Astrocyte of the hippocampus (primary cell): ENCODE measurements around the gene TRIM24.
"Not testable (repeated sequence)": the region's sequence is repeated elsewhere in the genome, so short reads cannot be mapped to it uniquely, and the experiment has no call there.

Experiments used
- DNase-seq: peaks from one replicate; pipeline ENCODE4 v3.0.0; 2011; ENCODE audit warnings: low read depth, low spot score

TRIM24 gene

GRCh38 chr7:138493535-138493934 lies 33.5 kb downstream of the TRIM24 start:
- DNase-seq: no peak

GRCh38 chr7:138495485-138495884 lies 35.4 kb downstream of the TRIM24 start:
- no peak for DNase-seq

GRCh38 chr7:138499340-138499739 lies 39.3 kb downstream of the TRIM24 start:
- DNase-seq: no peak

DNA sequence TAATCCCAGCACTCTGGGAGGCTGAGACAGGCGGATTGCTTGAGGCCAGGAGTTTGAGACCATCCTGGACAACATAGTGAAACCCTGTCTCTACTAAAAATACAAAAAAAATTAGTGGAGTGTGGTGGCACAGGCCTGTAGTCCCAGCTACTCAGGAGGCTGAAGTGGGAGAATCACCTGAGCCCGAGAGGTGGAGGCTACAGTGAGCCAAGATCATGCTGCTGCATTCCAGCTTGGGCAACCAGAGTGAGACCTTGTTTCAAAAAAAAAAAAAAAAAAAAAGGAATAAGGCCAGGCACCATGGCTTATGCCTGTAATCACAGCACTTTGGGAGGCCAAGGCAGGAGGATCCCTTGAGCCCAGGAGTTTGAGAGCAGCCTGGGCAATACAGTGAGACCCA lies 40.2 kb downstream of the TRIM24 start:
- not testable (repeated sequence) for DNase-seq

GRCh38 chr7:138500892-138501291 lies 40.8 kb downstream of the TRIM24 start:
- no peak for DNase-seq

DNA sequence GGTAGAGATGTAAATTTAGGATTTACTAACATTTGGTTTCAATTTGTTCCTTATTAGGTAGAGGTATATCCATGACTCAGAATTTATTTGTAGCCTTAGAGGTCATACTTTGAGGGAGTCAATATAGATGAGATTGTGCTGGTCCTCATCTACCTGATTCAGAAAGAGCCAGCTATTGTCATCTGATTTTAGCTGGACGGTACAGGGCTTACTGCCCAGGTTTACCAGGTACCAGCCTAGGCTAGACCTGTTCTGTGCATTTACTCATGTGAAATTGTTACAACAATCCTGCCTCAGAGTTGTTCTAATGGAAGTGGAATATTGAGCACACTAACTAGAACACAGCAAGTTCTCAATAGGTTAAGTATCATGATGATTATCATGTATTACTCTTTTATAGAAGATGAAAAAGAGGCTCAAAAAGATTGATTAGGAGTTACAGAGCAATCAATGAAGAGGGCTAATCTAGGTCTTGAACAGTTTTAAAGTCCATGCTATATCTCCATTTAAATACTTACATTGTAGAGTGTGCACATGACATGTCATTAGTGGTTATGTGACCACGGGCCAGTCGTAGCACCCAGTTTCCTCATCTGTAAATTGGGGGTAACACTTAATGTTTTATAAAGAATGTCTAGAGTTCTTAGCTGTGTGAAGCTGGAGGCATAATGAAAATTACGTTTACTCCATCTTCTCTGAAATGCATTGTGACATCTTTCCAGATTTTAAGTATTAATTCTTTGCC lies 42.1 kb downstream of the TRIM24 start:
- no peak for DNase-seq

DNA sequence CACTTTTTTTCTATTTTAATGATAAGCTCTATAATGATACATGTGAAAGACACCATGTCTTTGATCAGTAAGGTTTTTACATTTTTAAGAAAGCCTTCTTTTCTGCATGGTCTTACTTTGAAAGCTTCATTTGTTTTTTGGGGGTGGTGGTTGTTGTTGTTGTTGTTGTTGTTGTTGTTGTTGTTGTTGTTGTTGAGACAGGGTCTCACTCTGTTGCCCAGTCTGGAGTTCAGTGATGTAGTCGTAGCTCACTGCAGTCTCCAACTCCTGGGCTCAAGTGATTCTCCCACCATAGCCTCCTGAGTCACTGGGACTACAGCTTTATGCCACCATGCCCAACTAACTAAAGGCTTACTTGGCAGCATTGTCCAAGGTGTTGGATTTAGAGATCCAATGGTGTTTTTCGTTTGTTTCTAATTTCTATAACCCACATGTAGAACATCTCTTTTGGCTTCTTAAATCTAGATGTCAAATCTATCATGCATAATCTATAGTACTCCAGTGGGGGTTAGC lies 45.4 kb downstream of the TRIM24 start:
- DNase-seq: no peak

DNA sequence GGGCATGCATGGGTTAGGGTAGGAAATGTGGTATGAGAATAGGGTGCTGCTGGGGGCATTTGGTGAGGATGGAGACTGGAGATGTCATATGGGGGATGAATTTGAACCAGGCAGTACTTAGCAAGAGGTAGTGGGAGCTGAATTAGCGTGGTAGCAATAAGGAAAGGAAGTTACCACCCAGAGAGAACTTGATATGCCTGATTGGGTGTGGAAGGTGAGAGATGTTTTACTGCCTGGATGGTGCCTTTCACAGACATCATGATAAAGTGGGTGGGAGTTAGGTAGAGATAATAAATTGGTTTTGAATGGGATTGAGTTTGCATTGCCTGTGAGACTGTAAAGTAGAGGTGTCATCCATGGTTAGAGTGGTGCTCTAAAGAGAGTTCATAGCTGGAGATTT lies 46.7 kb downstream of the TRIM24 start:
- DNase-seq: no peak

DNA sequence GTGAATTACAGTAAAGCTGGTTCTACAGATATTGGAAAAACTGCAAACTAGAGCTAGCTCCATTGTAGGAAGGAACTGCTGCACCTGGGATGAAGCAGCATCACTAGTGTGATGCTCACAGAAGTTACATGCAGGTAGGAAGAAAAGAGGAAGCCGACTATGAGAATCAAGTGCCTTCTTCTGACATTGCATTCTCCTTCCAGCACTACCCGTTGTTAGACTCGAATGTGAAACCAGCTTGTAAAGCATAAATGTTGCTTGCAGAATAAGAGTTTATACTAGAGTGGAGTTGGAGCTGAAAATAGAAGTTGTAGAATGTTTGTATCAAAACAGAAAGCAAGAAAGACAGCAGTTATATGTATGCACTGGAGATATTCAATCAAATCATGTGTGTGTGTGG lies 49.9 kb downstream of the TRIM24 start:
- DNase-seq: no peak

DNA sequence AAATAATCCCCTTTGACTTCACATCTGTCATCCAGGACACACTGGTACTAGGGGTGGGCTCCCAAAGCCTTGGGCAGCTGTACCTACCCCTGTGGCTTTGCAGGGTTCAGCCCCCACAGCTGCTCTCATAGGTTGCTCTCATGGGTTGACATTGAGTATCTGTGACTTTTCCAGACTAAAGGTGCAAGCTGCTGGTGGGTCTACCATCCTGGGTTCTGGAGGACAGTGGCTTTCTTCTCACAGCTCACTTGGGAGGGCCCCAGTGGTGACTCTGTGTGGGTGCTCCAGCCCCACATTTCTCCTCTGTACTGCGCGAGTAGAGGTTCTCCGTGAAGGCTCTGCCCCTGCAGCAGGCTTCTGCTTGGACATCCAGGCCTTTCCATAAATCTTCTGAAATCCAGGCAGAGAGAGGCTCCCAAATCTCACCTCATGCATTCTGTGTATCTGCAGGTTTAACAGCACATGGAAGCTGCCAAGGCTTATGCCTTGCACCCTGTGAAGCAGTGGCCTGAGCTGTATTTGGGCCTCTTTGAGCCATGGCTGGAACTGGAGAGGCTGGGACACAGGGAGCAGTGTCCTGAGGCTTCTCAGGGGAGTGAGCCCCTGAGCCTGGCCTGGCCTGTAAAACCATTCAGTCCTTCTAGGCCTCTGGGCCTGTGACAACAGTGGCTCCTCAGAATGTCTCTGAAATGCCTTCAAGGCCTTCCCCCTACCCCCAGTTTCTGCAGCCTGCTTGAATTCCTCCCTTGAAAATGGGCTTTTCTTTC lies 52.2 kb downstream of the TRIM24 start:
- DNase-seq: no peak

- DNase-seq: no peak
These were observed 52.8 kb downstream of the TRIM24 start for GRCh38 chr7:138512885-138513284.

GRCh38 chr7:138513344-138513871 lies 53.3 kb downstream of the TRIM24 start:
- no peak for DNase-seq

DNA sequence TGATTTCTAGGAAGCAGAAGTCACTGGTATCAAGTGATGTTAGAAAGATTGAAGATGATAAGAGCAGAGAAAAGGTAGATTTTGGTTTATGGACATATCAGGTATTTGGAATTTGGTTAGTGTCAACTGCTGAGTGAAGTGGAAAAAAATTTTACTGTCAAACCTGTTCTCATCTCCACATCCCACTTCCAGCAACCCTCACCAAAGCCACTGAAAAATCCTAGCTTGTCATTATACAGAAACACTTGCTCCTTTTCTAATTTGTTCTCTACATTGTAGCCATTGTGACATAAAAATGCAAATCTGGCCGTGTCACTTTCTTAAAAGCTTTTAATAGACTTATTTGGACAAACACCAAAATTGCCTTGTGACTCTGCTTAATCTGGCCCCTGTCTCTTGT lies 54.0 kb downstream of the TRIM24 start:
- no peak for DNase-seq

DNA sequence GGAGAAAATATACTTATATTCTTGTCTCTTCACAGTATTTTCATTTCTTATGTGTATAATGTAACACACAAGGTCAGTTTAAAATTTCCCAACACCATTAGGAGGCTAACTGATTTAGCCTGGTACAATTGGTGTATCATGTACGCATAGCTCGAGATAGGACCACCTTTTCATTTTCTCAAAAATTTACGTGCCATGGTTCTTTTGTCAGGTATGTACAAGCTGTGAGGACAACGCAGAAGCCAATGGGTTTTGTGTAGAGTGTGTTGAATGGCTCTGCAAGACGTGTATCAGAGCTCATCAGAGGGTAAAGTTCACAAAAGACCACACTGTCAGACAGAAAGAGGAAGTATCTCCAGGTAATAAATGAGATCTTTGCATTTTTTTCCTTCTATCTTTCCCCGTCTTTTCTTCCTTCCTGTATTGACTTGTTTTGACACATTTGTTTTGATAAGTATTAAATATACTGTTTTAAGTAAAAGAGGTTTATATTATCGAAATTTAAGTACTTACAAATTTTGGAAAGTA lies 55.0 kb downstream of the TRIM24 start:
- DNase-seq: no peak

GRCh38 chr7:138519061-138519798 lies 59.2 kb downstream of the TRIM24 start:
- DNase-seq: no peak

DNA sequence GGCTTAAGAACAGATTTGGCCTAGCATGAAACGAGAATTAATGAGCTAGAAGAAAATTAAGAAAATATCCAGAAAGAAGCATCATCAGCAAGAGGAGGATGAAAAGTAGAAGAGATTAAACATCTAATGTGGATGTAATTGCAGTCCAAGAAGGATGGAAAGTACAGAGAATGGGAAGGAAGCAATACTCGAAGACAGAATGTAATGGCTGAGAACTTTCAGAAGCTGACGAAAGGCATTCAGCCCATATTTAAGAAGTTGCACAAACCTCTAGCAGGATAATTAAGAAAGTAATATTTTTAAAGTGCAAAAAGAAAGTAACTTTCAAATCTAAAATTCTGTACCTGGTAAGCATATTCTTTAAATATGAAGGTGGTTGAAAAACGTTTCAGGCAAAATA lies 60.7 kb downstream of the TRIM24 start:
- DNase-seq: no peak

- DNase-seq: no peak
These were observed 61.9 kb downstream of the TRIM24 start for GRCh38 chr7:138521837-138522461.

GRCh38 chr7:138524259-138524658 lies 64.2 kb downstream of the TRIM24 start:
- no peak for DNase-seq

DNA sequence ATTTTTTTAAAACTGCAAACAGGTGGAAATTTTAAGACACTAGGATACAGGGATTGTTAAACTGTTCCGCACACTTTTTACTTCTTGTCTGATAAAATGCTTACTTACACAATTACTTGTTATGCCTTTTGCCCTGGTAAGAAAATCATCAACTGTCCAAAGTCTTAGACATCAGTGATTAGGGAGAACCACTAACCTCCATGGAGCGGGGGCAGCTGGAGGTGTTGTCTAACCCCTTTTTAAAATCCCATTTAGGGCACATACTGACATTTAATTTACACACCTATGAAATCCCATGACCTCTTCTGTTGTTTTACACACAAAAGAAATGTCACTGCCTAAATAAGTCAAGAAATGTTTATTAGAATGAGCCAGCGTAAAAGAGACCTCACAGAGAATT lies 65.7 kb downstream of the TRIM24 start:
- DNase-seq: no peak

GRCh38 chr7:138527746-138528223 lies 67.7 kb downstream of the TRIM24 start:
- DNase-seq: peak; percentile 10

DNA sequence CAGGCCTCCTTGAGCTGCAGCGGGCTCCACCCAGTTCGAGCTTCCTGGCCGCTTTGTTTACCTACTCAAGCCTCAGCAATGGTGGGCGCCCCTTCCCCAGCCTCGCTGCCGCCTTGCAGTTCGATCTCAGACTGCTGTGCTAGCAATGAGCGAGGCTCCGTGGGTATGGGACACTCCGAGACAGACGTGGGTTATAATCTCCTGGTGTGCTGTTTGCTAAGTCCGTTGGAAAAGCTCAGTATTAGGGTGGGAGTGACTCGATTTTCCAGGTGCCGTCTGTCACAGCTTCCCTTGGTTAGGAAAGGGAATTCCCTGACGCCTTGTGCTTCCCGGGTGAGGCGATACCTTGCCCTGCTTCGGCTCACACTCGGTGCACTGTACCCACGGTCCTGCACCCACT lies 76.8 kb downstream of the TRIM24 start:
- not testable (repeated sequence) for DNase-seq
